H9 (cell line): ENCODE data around the gene SEMA3D. TPM values are rescaled to one million over a fixed set of nuclear protein-coding genes. Genes with fewer than 3 reads are reported as not detected.

ENCODE experiments used
- DNase-seq: peaks from one replicate; pipeline ENCODE4 v3.0.0-alpha.2; 2017
- H2AFZ ChIP-seq: one replicate; pipeline ENCODE4 v1.6.1; 2013; ENCODE audit warnings: mild to moderate bottlenecking, low read length, control low read depth, moderate library complexity
- H2AK5ac ChIP-seq: 2 replicates; pipeline ENCODE4 v1.6.1; 2013; ENCODE audit warnings: low read length, control low read depth, mixed read lengths; ENCODE audit not compliant: insufficient read length
- H2BK120ac ChIP-seq: one replicate; pipeline ENCODE4 v1.6.1; 2013; ENCODE audit warnings: low read depth, mild to moderate bottlenecking, low read length, control low read depth, inconsistent platforms; ENCODE audit not compliant: poor library complexity, severe bottlenecking
- H2BK12ac ChIP-seq: 2 replicates; pipeline ENCODE4 v1.6.1; 2013; ENCODE audit warnings: low read length, control low read depth, mixed read lengths, low read depth; ENCODE audit not compliant: insufficient read length
- H2BK15ac ChIP-seq: 2 replicates; pipeline ENCODE4 v1.6.1; 2013; ENCODE audit warnings: low read depth, low read length, control low read depth
- H2BK20ac ChIP-seq: one replicate; pipeline ENCODE4 v1.6.1; 2013; ENCODE audit warnings: low read depth, mild to moderate bottlenecking, low read length, control low read depth, inconsistent platforms; ENCODE audit not compliant: poor library complexity, severe bottlenecking
- H2BK5ac ChIP-seq: 2 replicates; pipeline ENCODE4 v1.6.1; 2013; ENCODE audit warnings: low read length, control low read depth, mixed read lengths; ENCODE audit not compliant: insufficient read length
- H3K14ac ChIP-seq: 2 replicates; pipeline ENCODE4 v1.6.1; 2013; ENCODE audit warnings: low read length, control low read depth; ENCODE audit not compliant: insufficient read depth
- H3K18ac ChIP-seq: 2 replicates; pipeline ENCODE4 v1.6.1; 2013; ENCODE audit warnings: low read depth, mild to moderate bottlenecking, mixed read lengths, low read length, control low read depth; ENCODE audit not compliant: insufficient read length
- H3K23ac ChIP-seq: 2 replicates; pipeline ENCODE4 v1.6.1; 2013; ENCODE audit warnings: low read length, control low read depth, mixed read lengths, low read depth; ENCODE audit not compliant: insufficient read length
- H3K23me2 ChIP-seq: 2 replicates; pipeline ENCODE4 v1.6.1; 2013; ENCODE audit warnings: low read depth, mild to moderate bottlenecking, mixed read lengths, low read length, control low read depth; ENCODE audit not compliant: insufficient read length, poor library complexity, severe bottlenecking
- H3K27ac ChIP-seq: 2 replicates; pipeline ENCODE4 v1.5.1; 2013; ENCODE audit warnings: low read length, control low read depth, mixed read lengths, low read depth; ENCODE audit not compliant: insufficient read length
- H3K27me3 ChIP-seq: 2 replicates; pipeline ENCODE4 v1.6.1; 2013; ENCODE audit warnings: low read length, control low read depth, inconsistent platforms; ENCODE audit not compliant: insufficient read depth
- H3K4ac ChIP-seq: 2 replicates; pipeline ENCODE4 v1.6.1; 2013; ENCODE audit warnings: low read depth, mild to moderate bottlenecking, control low read depth, inconsistent platforms, low read length, moderate library complexity
- H3K4me1 ChIP-seq: 2 replicates; pipeline ENCODE4 v1.6.1; 2013; ENCODE audit warnings: low read length, control low read depth, inconsistent platforms; ENCODE audit not compliant: insufficient read depth
- H3K4me2 ChIP-seq: 2 replicates; pipeline ENCODE4 v1.6.1; 2013; ENCODE audit warnings: low read length, control low read depth, mixed read lengths; ENCODE audit not compliant: insufficient read length, insufficient read depth
- H3K56ac ChIP-seq: 2 replicates; pipeline ENCODE4 v1.6.1; 2013; ENCODE audit warnings: low read depth, mild to moderate bottlenecking, mixed read lengths, low read length, control low read depth; ENCODE audit not compliant: insufficient read length
- H3K79me1 ChIP-seq: 2 replicates; pipeline ENCODE4 v1.6.1; 2013; ENCODE audit warnings: low read depth, mild to moderate bottlenecking, moderate library complexity, low read length, control low read depth, inconsistent platforms; ENCODE audit not compliant: insufficient read depth, poor library complexity, severe bottlenecking
- H3K79me2 ChIP-seq: 2 replicates; pipeline ENCODE4 v1.6.1; 2013; ENCODE audit warnings: low read length, control low read depth, inconsistent platforms; ENCODE audit not compliant: insufficient read depth
- H3K9ac ChIP-seq: 2 replicates; pipeline ENCODE4 v1.6.1; 2013; ENCODE audit warnings: low read length, control low read depth, mixed read lengths; ENCODE audit not compliant: insufficient read length; ENCODE audit errors: extremely low read depth
- H3K9me3 ChIP-seq: one replicate; pipeline ENCODE4 v1.6.1; 2013; ENCODE audit warnings: low read depth, low read length, inconsistent platforms; ENCODE audit not compliant: control insufficient read depth
- H3T11ph ChIP-seq: one replicate; pipeline ENCODE4 v1.6.1; 2013; ENCODE audit warnings: mild to moderate bottlenecking, low read length, control low read depth, inconsistent platforms
- H4K20me1 ChIP-seq: one replicate; pipeline ENCODE4 v1.6.1; 2013; ENCODE audit not compliant: control insufficient read depth, insufficient read length, insufficient read depth
- H4K5ac ChIP-seq: 2 replicates; pipeline ENCODE4 v1.6.1; 2013; ENCODE audit warnings: low read depth, mild to moderate bottlenecking, mixed read lengths, low read length, control low read depth; ENCODE audit not compliant: insufficient read length
- H4K8ac ChIP-seq: replicated peaks from 2 replicates; pipeline ENCODE4 v1.6.1; 2013; ENCODE audit warnings: low read length, control low read depth, mixed read lengths, low read depth; ENCODE audit not compliant: insufficient read length
- H4K91ac ChIP-seq: 2 replicates; pipeline ENCODE4 v1.6.1; 2013; ENCODE audit warnings: low read depth, mild to moderate bottlenecking, moderate library complexity, mixed read lengths, low read length, control low read depth; ENCODE audit not compliant: insufficient read length
- H3K27ac Mint-ChIP-seq, 3 experiments: 2 replicates in 2 of 3; 3 replicates in 1 of 3; pipeline ENCODE4 v1.8.0; 2020 to 2021; ENCODE audit warnings: mixed read lengths in 3 of 3, mild to moderate bottlenecking in 1 of 3, moderate library complexity in 1 of 3
- H3K27me3 Mint-ChIP-seq: 2 replicates; pipeline ENCODE4 v1.8.0; 2021; ENCODE audit warnings: low read depth, mild to moderate bottlenecking, moderate library complexity, mixed read lengths
- H3K36me3 Mint-ChIP-seq, 3 experiments: 2 replicates in 2 of 3; 3 replicates in 1 of 3; pipeline ENCODE4 v1.8.0; 2020 to 2021; ENCODE audit warnings: low read depth in 3 of 3, mixed read lengths in 3 of 3; ENCODE audit not compliant: insufficient read depth in 1 of 3
- H3K4me1 Mint-ChIP-seq, 2 experiments: 2 replicates each; pipeline ENCODE4 v1.8.0; 2020; ENCODE audit warnings: mixed read lengths in 2 of 2
- H3K4me3 Mint-ChIP-seq, 2 experiments: 2 replicates in 1 of 2; 3 replicates in 1 of 2; pipeline ENCODE4 v1.8.0; 2020 to 2021; ENCODE audit warnings: mild to moderate bottlenecking in 2 of 2, mixed read lengths in 2 of 2, moderate library complexity in 1 of 2
- H3K9me3 Mint-ChIP-seq, 2 experiments: 2 replicates in 1 of 2; 3 replicates in 1 of 2; pipeline ENCODE4 v1.8.0; 2020; ENCODE audit warnings: mild to moderate bottlenecking in 2 of 2, mixed read lengths in 2 of 2, moderate library complexity in 1 of 2
- CTCF ChIP-seq: fragments of 200-600 bp; sonication (generic); conservative IDR thresholded peaks from 3 replicates; pipeline ENCODE4 v1.8.0; 2021; ENCODE audit warnings: antibody characterized with exemption, mild to moderate bottlenecking
- WGBS: extraction: QIAGEN DNeasy Blood & Tissue Kit; methylation state at CpG from one replicate; pipeline ENCODE4 v1.1.7; 2013; ENCODE audit warnings: missing lambda C conversion rate, low lambda C conversion rate, mixed read lengths; ENCODE audit not compliant: insufficient read length; ENCODE audit errors: extremely low coverage; 5-methylcytosine and 5-hydroxymethylcytosine counted together
- total RNA-seq: library from RNA; stranded (reverse); gene quantifications from 2 replicates; pipeline ENCODE4 v1.2.1, GENCODE V29; 2021

Gene SEMA3D
- total RNA-seq, 1 experiment from 2014 or later = 5.4 TPM

DNA sequence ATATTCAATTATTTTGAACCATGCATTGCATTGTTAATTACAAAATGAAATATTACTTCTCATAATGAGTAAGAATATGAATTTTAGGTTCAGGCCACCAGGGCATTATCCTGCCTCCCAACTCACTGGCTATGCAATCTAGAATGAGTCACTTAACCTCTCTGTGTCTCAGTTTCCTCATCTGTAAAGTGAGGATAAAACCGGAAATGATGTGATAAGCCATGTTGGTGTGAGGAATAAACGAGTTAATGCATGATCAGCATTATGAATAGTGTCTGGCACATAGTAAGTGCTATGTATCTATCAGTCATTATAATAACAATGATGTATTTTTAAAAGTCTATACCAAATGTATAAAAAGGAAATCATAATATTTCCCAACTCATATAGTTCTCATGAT lies 85.5 kb downstream of the SEMA3D start:
- H3K23ac ChIP-seq = no peak overlapping the region
- no peaks in the 10 kb centered on the region for H3K4me1 Mint-ChIP-seq
- no peaks in the 10 kb centered on the region for H3K9me3 Mint-ChIP-seq
- no peaks in the 10 kb centered on the region for H3K9me3 ChIP-seq
- no peak overlapping the region for H2BK15ac ChIP-seq
- no peaks in the 10 kb centered on the region for H3K23me2 ChIP-seq
- no peaks in the 10 kb centered on the region for H3K4me1 ChIP-seq
- H2AK5ac ChIP-seq = no peak overlapping the region
- DNase-seq = no peak
- H3K14ac ChIP-seq = no peak overlapping the region
- H3K36me3 Mint-ChIP-seq = no peaks in the 10 kb centered on the region
- no peak overlapping the region for H3K18ac ChIP-seq
- H3K27me3 ChIP-seq = no peaks in the 10 kb centered on the region
- H4K91ac ChIP-seq = no peak overlapping the region
- no peak overlapping the region for H3T11ph ChIP-seq
- no peaks in the 10 kb centered on the region for H3K79me2 ChIP-seq
- no peak overlapping the region for H3K27ac ChIP-seq
- H4K8ac ChIP-seq = no peak overlapping the region
- H2AFZ ChIP-seq = no peak overlapping the region
- H3K79me1 ChIP-seq = no peaks in the 10 kb centered on the region
- TF ChIP-seq CTCF = no peak
- H4K20me1 ChIP-seq = no peaks in the 10 kb centered on the region
- H3K27ac Mint-ChIP-seq = no peak overlapping the region
- H3K4ac ChIP-seq = no peak overlapping the region
- no peak overlapping the region for H3K4me3 Mint-ChIP-seq
- H3K27me3 Mint-ChIP-seq = no peaks in the 10 kb centered on the region
- H3K9ac ChIP-seq = no peak overlapping the region
- WGBS = no CpG with 5 or more reads among the region's 2 CpGs
- no peak overlapping the region for H2BK5ac ChIP-seq
- no peak overlapping the region for H2BK20ac ChIP-seq
- H2BK12ac ChIP-seq = no peak overlapping the region
- no peak overlapping the region for H4K5ac ChIP-seq
- no peak overlapping the region for H3K4me2 ChIP-seq
- H3K56ac ChIP-seq = no peak overlapping the region
- H2BK120ac ChIP-seq = no peak overlapping the region
